Measurements from ENCODE around the gene EPHX1. TPM values are rescaled to one million over a fixed set of nuclear protein-coding genes. Genes with fewer than 3 reads are reported as not detected.

Gene EPHX1
- total and polyA plus RNA-seq, 7 donors: 19.4 to 209 (median 95.8) TPM

- Histone ChIP-seq H3K9me3 (no peaks in the 10 kb centered on the region), H3K4me1 (no peaks in the 10 kb centered on the region), H3K36me3 (ENCODE audit: insufficient read depth in 1 of 2, low read depth in 1 of 2) (peaks cover 6 to 99% of the 10 kb centered on the region in 2 donors), H3K4me3 (no peak overlapping the region), H3K27me3 (ENCODE audit: insufficient read depth in 3 of 3, low read length in 2 of 3) (no peaks in the 10 kb centered on the region), H3K27ac (no peak overlapping the region)
- TF ChIP-seq CTCF (IDR thresholded peaks at IDR 0.05): no peak
- DNase-seq (peak in 1 of 2 donors; percentile 50), ATAC-seq (peak in 1 of 4 donors; percentile 21)
- 84 to 93% (median 85%) methylated on average over 8 of the region's 8 CpGs for WGBS, 3 donors
- intact Hi-C loops (cut with DNase I): no loop called here
Observed at GRCh38 chr1:225866061-225866837, 56.3 kb downstream of the EPHX1 start.

DNA sequence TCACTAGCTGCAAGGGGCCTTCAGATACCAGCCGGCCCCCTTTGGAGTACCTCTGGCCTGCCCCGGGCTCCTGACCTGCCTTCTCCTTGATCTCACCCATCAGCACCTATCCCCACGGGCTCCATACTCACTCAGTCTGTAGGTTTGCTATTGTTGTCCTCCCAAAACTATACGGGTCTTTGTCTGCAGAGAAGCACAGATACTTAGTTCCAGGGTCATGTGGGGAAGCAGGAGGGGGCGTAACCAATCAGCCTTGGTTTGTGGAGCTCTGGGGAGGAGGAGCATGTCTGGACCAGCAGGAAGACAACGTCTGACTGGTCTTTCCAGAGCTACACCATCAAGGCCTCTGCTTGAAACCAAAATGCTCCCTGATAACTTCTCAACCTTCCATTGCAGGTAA lies 57.1 kb downstream of the EPHX1 start:
- Histone ChIP-seq H3K4me1 (no peaks in the 10 kb centered on the region), H3K27ac (no peak overlapping the region), H3K27me3 (ENCODE audit: insufficient read depth in 3 of 3, low read length in 2 of 3) (no peaks in the 10 kb centered on the region), H3K4me3 (no peak overlapping the region), H3K36me3 (ENCODE audit: insufficient read depth in 1 of 2, low read depth in 1 of 2) (peaks cover 6 to 99% of the 10 kb centered on the region in 2 donors), H3K9me3 (no peaks in the 10 kb centered on the region)
- intact Hi-C loops (cut with DNase I): no loop called here
- ATAC-seq (no peak), DNase-seq (no peak)
- no peak for TF ChIP-seq CTCF (IDR thresholded peaks at IDR 0.05)
- WGBS, 3 donors: 58 to 75% (median 72%) methylated on average over 6 of the region's 6 CpGs

DNA sequence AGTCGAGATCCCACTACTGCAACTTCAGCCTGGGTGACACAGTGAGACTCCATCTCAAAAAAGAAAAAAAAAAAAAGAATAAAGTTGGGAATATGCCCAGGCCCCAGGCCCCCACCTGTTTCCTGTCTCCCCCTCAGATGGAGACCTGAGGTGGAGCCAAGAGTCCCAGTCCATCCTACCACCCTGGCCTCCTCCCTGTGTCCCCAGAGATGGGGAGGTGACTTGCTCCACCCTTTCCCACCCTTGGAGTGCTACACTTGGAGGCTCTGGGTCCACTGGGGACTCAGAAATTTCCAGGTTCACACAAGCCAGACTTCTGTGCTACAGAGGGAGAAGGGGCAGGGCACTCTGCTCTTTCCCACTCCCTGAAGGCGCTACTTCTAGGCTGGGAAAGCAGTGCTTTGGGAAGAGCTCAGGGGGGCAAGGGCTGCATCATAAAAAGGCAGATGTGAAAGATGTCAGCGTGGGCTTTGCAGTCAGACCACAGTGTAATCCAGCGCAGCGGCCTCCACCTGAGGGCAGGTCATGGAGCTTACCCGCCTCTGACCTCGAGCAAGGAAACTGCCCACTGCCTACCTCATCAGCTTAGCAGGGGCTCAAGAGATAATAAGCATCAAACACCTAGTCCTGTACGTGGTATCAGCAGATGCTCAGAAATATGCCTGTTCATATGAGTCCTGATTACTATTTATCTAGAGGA lies 58.9 kb downstream of the EPHX1 start:
- ATAC-seq: no peak
- Histone ChIP-seq H3K4me1 (no peaks in the 10 kb centered on the region), H3K4me3 (no peak overlapping the region), H3K9me3 (no peaks in the 10 kb centered on the region), H3K27ac (no peak overlapping the region), H3K36me3 (ENCODE audit: insufficient read depth in 1 of 2, low read depth in 1 of 2) (peaks cover 6 to 99% of the 10 kb centered on the region in 2 donors), H3K27me3 (ENCODE audit: insufficient read depth in 3 of 3, low read length in 2 of 3) (no peaks in the 10 kb centered on the region)
- 84 to 93% (median 86%) methylated on average over 8 of the region's 8 CpGs for WGBS, 3 donors
- DNase-seq: peak in 1 of 2 donors; percentile 14
- TF ChIP-seq CTCF (IDR thresholded peaks at IDR 0.05): no peak
- intact Hi-C loops (cut with DNase I): no loop called here

- 38 to 57% (median 41%) methylated on average over 3 of the region's 3 CpGs for WGBS, 3 donors
- DNase-seq: no peak
- ATAC-seq: no peak
- H3K9me3 ChIP-seq: no peaks in the 10 kb centered on the region
- peaks cover 4 to 96% of the 10 kb centered on the region in 2 donors for H3K36me3 ChIP-seq (ENCODE audit: insufficient read depth in 1 of 2, low read depth in 1 of 2)
- H3K4me3 ChIP-seq: no peak overlapping the region
- no peak overlapping the region for H3K27ac ChIP-seq
- TF ChIP-seq CTCF (IDR thresholded peaks at IDR 0.05): no peak
- H3K27me3 ChIP-seq (ENCODE audit: insufficient read depth in 3 of 3, low read length in 2 of 3): no peaks in the 10 kb centered on the region
- intact Hi-C loops (cut with DNase I): loop anchor here in 1 of 2 donors (10.0 kb wide), 1 partner anchor 104 kb away; no protein-coding TSS in a partner anchor
- H3K4me1 ChIP-seq: no peaks in the 10 kb centered on the region
Observed at GRCh38 chr1:225870911-225871310, 61.0 kb downstream of the EPHX1 start.
